ENCODE data around the gene CRAT. TPM values are rescaled to one million over a fixed set of nuclear protein-coding genes. Genes with fewer than 3 reads are reported as not detected.

The CRAT gene
- total RNA-seq, 2 donors from 2014 or later: 17.2 to 17.5 TPM

DNA sequence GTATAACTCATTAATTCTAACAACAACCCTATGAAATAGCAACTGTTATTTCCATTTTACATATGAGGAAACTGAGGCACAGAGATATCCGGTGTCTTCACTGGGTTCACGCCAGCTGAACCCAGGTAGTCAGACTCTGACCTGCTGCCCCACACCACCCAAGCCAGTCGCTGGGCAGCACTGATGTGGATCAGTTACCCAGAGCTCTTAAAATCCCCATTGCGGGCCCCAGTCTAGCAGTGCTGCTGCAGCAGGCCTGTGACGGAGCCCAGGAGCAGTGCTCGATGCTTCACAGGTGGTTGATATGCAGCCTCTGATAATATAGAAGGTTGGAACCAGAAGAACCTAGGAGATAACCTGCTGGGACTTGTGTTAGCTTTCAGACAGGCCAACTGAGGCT lies 24.9 kb upstream of the CRAT start:
- no peaks in the 10 kb centered on the region for H3K27me3 ChIP-seq (ENCODE audit: control insufficient read depth, insufficient read depth, low read length, poor library complexity, severe bottlenecking)
- no peak overlapping the region for H3K9ac ChIP-seq (ENCODE audit: extremely low read depth, low read length, poor library complexity, severe bottlenecking)
- H3K27me3 Mint-ChIP-seq (ENCODE audit: insufficient read depth): no peaks in the 10 kb centered on the region
- H3K36me3 ChIP-seq (ENCODE audit: control insufficient read depth, insufficient read depth, low read length): peaks cover 57% of the 10 kb centered on the region
- H3K9me3 ChIP-seq (ENCODE audit: control insufficient read depth, low read length): no peaks in the 10 kb centered on the region
- peaks cover 6% of the 10 kb centered on the region for H3K4me1 ChIP-seq (ENCODE audit: control insufficient read depth, insufficient read depth, low read length)
- no peak overlapping the region for H3K4me3 ChIP-seq (ENCODE audit: low read length)
- H3K4me3 Mint-ChIP-seq: no peak overlapping the region
- WGBS, 2 experiments (ENCODE audit: insufficient coverage in 1 of 2, insufficient read length in 1 of 2): 95 to 100% methylated on average over 4 to 6 of the region's 6 CpGs
- H3K27ac ChIP-seq (ENCODE audit: low read depth, low read length): no peak overlapping the region
- H3K36me3 Mint-ChIP-seq (ENCODE audit: low read depth): peaks cover 51% of the 10 kb centered on the region
- no peak for DNase-seq
- H3K27ac Mint-ChIP-seq: no peak overlapping the region
- H3K9me3 Mint-ChIP-seq: no peaks in the 10 kb centered on the region
- TF ChIP-seq, protein P1, sequence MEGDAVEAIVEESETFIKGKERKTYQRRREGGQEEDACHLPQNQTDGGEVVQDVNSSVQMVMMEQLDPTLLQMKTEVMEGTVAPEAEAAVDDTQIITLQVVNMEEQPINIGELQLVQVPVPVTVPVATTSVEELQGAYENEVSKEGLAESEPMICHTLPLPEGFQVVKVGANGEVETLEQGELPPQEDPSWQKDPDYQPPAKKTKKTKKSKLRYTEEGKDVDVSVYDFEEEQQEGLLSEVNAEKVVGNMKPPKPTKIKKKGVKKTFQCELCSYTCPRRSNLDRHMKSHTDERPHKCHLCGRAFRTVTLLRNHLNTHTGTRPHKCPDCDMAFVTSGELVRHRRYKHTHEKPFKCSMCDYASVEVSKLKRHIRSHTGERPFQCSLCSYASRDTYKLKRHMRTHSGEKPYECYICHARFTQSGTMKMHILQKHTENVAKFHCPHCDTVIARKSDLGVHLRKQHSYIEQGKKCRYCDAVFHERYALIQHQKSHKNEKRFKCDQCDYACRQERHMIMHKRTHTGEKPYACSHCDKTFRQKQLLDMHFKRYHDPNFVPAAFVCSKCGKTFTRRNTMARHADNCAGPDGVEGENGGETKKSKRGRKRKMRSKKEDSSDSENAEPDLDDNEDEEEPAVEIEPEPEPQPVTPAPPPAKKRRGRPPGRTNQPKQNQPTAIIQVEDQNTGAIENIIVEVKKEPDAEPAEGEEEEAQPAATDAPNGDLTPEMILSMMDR (conservative IDR thresholded peaks at IDR 0.05): no peak
- peaks cover 8% of the 10 kb centered on the region for H3K4me1 Mint-ChIP-seq

- Mint-ChIP-seq H3K36me3 (ENCODE audit: low read depth) (peaks cover 68% of the 10 kb centered on the region), H3K4me3 (no peak overlapping the region)
Measured at GRCh38 chr9:129133082-129133481, 22.5 kb upstream of the CRAT start.

DNA sequence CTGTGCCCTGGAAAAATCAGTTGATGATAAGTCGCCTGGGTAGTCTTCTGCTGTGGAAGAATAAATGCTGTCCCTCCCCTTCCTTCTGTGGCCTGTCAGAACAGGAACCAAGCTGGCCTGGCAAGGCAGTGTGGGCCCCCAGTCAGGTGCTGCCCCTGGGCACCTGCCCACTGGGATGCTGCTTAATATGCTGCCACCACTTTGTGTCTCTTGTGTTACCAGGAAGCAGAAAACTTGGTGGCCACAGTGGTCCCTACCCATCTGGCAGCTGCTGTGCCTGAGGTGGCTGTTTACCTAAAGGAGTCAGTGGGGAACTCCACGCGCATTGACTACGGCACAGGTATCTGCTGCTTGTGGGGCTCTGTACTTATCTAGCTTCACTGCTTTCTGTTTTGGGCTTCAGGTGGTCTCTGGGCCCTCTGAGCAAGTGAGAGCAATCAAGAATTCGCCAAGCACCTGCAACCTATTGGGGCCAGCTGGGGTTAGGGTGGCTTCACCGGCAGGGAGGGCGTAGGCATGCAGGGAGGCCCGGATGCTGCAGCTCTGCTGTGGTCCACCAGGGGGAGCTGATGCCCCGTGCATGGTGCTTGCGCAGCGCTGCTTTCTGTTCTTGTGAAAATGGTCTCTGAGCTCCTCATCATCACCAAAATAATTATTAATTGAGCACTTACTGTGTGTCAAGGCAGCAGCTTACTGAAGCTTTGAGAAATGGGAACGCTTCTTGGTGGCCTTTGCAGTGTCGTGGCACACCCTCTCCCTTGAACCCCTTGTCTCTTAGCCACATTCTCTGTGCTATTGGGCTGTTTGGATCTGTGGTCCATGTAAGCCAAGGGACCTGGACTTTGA lies 20.9 kb upstream of the CRAT start:
- Histone ChIP-seq H3K9me3 (ENCODE audit: control insufficient read depth, low read length) (no peaks in the 10 kb centered on the region), H3K36me3 (ENCODE audit: control insufficient read depth, insufficient read depth, low read length) (peaks cover 67% of the 10 kb centered on the region), H3K27ac (ENCODE audit: low read depth, low read length) (no peak overlapping the region), H3K27me3 (ENCODE audit: control insufficient read depth, insufficient read depth, low read length, poor library complexity, severe bottlenecking) (no peaks in the 10 kb centered on the region), H3K4me1 (ENCODE audit: control insufficient read depth, insufficient read depth, low read length) (no peaks in the 10 kb centered on the region), H3K4me3 (ENCODE audit: low read length) (no peak overlapping the region), H3K9ac (ENCODE audit: extremely low read depth, low read length, poor library complexity, severe bottlenecking) (no peak overlapping the region)
- Mint-ChIP-seq H3K36me3 (ENCODE audit: low read depth) (peaks cover 63% of the 10 kb centered on the region), H3K27me3 (ENCODE audit: insufficient read depth) (no peaks in the 10 kb centered on the region), H3K9me3 (no peaks in the 10 kb centered on the region), H3K4me3 (no peak overlapping the region), H3K4me1 (peaks cover 11% of the 10 kb centered on the region), H3K27ac (no peak overlapping the region)
- peak; percentile 95 for DNase-seq
- WGBS, 2 experiments (ENCODE audit: insufficient coverage in 1 of 2, insufficient read length in 1 of 2): 47 to 57% methylated on average over 9 to 13 of the region's 13 CpGs
- TF ChIP-seq, protein P1 (conservative IDR thresholded peaks at IDR 0.05): peak; percentile 99

More at GRCh38 chr9:129133082-129133481, 22.5 kb upstream of the CRAT start:
- WGBS, 2 experiments (ENCODE audit: insufficient coverage in 1 of 2, insufficient read length in 1 of 2): 57 to 87% methylated on average over 2 to 4 of the region's 4 CpGs
- Histone ChIP-seq H3K27me3 (ENCODE audit: control insufficient read depth, insufficient read depth, low read length, poor library complexity, severe bottlenecking) (no peaks in the 10 kb centered on the region), H3K9ac (ENCODE audit: extremely low read depth, low read length, poor library complexity, severe bottlenecking) (no peak overlapping the region), H3K4me1 (ENCODE audit: control insufficient read depth, insufficient read depth, low read length) (no peaks in the 10 kb centered on the region), H3K4me3 (ENCODE audit: low read length) (no peak overlapping the region), H3K27ac (ENCODE audit: low read depth, low read length) (no peak overlapping the region), H3K9me3 (ENCODE audit: control insufficient read depth, low read length) (no peaks in the 10 kb centered on the region), H3K36me3 (ENCODE audit: control insufficient read depth, insufficient read depth, low read length) (peaks cover 70% of the 10 kb centered on the region)
- H3K9me3 Mint-ChIP-seq: no peaks in the 10 kb centered on the region
- no peak for DNase-seq
- H3K27ac Mint-ChIP-seq: no peak overlapping the region
- H3K27me3 Mint-ChIP-seq (ENCODE audit: insufficient read depth): no peaks in the 10 kb centered on the region
- no peaks in the 10 kb centered on the region for H3K4me1 Mint-ChIP-seq
- TF ChIP-seq, protein P1 (conservative IDR thresholded peaks at IDR 0.05): no peak
